ENCODE data around the gene TET1.
"Not testable (repeated sequence)": the region's sequence is repeated elsewhere in the genome, so short reads cannot be mapped to it uniquely, and the experiment has no call there.

The TET1 gene

GRCh38 chr10:68560186-68560942 is at the start of gene TET1:
TET1 (plus strand) TSS chr10:68560337; CDS start chr10:68572339, 12,002 bp downstream.
- TF ChIP-seq CTCF (IDR thresholded peaks at IDR 0.05; ENCODE audit: borderline replicate concordance, insufficient read depth, low read depth, low read length): no peak
- H3K4me3 ChIP-seq (ENCODE audit: low read depth, low read length): peak within 1 kb of the TSS; percentile 60

- H3K4me3 ChIP-seq (ENCODE audit: low read depth, low read length): not testable (repeated sequence)
Measured at GRCh38 chr10:68516216-68516615, 43.9 kb upstream of the TET1 start.

GRCh38 chr10:68516766-68517165 is 43.4 kb upstream of the TET1 start:
- TF ChIP-seq CTCF (IDR thresholded peaks at IDR 0.05; ENCODE audit: borderline replicate concordance, insufficient read depth, low read depth, low read length): no peak
- no peak overlapping the region for H3K4me3 ChIP-seq (ENCODE audit: low read depth, low read length)

GRCh38 chr10:68517188-68517587 is 42.9 kb upstream of the TET1 start:
- TF ChIP-seq CTCF (IDR thresholded peaks at IDR 0.05; ENCODE audit: borderline replicate concordance, insufficient read depth, low read depth, low read length): no peak
- no peak overlapping the region for H3K4me3 ChIP-seq (ENCODE audit: low read depth, low read length)

GRCh38 chr10:68518609-68519008 is 41.5 kb upstream of the TET1 start:
- not testable (repeated sequence) for H3K4me3 ChIP-seq (ENCODE audit: low read depth, low read length)

GRCh38 chr10:68525490-68526038 is 34.6 kb upstream of the TET1 start:
- not testable (repeated sequence) for H3K4me3 ChIP-seq (ENCODE audit: low read depth, low read length)

GRCh38 chr10:68526634-68527307 is 33.4 kb upstream of the TET1 start:
- no peak for TF ChIP-seq CTCF (IDR thresholded peaks at IDR 0.05; ENCODE audit: borderline replicate concordance, insufficient read depth, low read depth, low read length)
- H3K4me3 ChIP-seq (ENCODE audit: low read depth, low read length): peak overlapping the region; percentile 94

- no peak overlapping the region for H3K4me3 ChIP-seq (ENCODE audit: low read depth, low read length)
- no peak for TF ChIP-seq CTCF (IDR thresholded peaks at IDR 0.05; ENCODE audit: borderline replicate concordance, insufficient read depth, low read depth, low read length)
Measured at GRCh38 chr10:68536973-68537372, 23.2 kb upstream of the TET1 start.

All from GM12875 (cell line).